DND-41 (cell line): Measurements from ENCODE around the gene IQGAP3.

Experiments used
- CTCF ChIP-seq: IDR thresholded peaks from 2 replicates; pipeline ENCODE4 v1.5.1; 2012; ENCODE audit warnings: borderline replicate concordance, low read length, moderate library complexity, mild to moderate bottlenecking; ENCODE audit not compliant: poor library complexity, severe bottlenecking; ENCODE audit errors: extremely low read depth
- EZH2 ChIP-seq: IDR thresholded peaks from 3 replicates; pipeline ENCODE4 v1.6.1; 2012; ENCODE audit warnings: borderline replicate concordance, low read depth, mild to moderate bottlenecking, moderate library complexity, low read length, inconsistent platforms; ENCODE audit not compliant: severe bottlenecking

DNA sequence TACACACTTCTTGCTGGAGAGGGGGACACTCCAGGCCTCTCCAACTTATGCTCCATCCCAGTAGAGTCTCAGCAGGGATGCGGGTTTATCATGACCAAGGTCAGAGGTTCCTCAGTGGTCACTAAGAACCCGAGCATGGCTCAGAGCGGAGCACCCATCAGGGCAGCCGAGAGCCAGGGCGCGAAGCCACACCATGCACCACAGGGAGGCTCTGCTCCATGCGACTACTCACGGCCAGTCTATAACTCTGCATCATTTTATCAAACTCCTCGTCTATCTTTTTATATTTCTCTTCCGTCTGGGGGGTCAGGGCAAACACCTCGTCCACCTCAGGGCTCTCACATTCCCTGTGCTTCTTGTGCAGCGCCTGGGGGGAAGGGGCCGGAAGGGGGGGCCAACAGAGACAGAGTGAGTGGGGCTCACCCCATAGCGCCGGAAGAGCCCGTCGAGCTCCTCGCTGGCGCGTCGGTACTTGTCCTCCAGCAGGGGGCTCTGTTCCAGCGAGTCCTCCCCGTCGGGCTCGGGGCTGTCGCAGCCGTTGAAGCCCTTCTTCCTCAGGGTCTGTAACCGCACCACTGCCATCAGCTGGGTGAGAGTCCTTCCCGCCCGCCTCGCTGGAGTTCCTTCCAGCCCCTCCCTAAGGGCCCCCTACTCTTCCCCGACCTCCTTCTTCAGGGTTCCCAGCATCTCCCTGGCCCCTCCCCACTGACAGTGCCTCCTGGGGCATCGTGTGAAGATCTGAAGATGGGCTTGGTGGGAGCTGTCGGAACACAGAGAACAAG is 91.8 kb downstream of the IQGAP3 start:
- TF ChIP-seq CTCF (peak; percentile 71), EZH2 (no peak)
